Heart right ventricle (tissue), 16 donors: ENCODE measurements around the gene KLHL17. TPM values are rescaled to one million over a fixed set of nuclear protein-coding genes. Genes with fewer than 3 reads are reported as not detected.

Experiments
- ATAC-seq, 8 donors: fragments of 200-7000 bp; cut with Tn5 transposase; one replicate each; pipeline ENCODE4 v1.9.1; 2020; ENCODE audit warnings: mild to moderate bottlenecking in 8 of 8, moderate library complexity in 8 of 8, moderate number of reproducible peaks in 1 of 8
- DNase-seq, 2 donors: peaks; one replicate each; pipeline ENCODE4 v3.0.0-alpha.2; 2020
- H3K27ac ChIP-seq, 10 donors: fragments of 200-600 bp; sonication (generic) in 2 of 10; one replicate each; pipeline versions ENCODE4 v1.5.0 to v1.8.0; 2020 to 2022; ENCODE audit warnings: mild to moderate bottlenecking in 3 of 10
- H3K27me3 ChIP-seq, 7 donors: fragments of 200-600 bp; one replicate each; pipeline ENCODE4 v1.8.0; 2021 to 2022; ENCODE audit warnings: mild to moderate bottlenecking in 2 of 7
- H3K36me3 ChIP-seq, 9 donors: fragments of 200-600 bp; sonication (generic) in 1 of 9; one replicate each; pipeline versions ENCODE4 v1.5.0 to v1.8.0; 2020 to 2022; ENCODE audit warnings: mild to moderate bottlenecking in 2 of 9
- H3K4me1 ChIP-seq, 9 donors: fragments of 200-600 bp; sonication (generic) in 1 of 9; one replicate each; pipeline versions ENCODE4 v1.5.0 to v1.8.0; 2020 to 2022; ENCODE audit warnings: mild to moderate bottlenecking in 4 of 9
- H3K4me3 ChIP-seq, 10 donors: fragments of 200-600 bp; sonication (generic) in 2 of 10; one replicate each; pipeline versions ENCODE4 v1.5.0 to v1.8.0; 2020 to 2022; ENCODE audit warnings: mild to moderate bottlenecking in 7 of 10, moderate library complexity in 2 of 10
- H3K9me3 ChIP-seq, 11 donors: fragments of 200-600 bp in 10 of 11; sonication (generic) in 2 of 11; one replicate each; pipeline versions ENCODE4 v1.5.0 to v1.8.0; 2013 to 2022; ENCODE audit warnings: mild to moderate bottlenecking in 2 of 11, control low read depth in 1 of 11, moderate library complexity in 1 of 11
- WGBS, 2 donors: extraction: QIAGEN DNeasy Blood & Tissue Kit; methylation state at CpG; one replicate each; pipeline ENCODE4 v1.1.7; 2013; ENCODE audit warnings: inconsistent platforms in 1 of 2; 5-methylcytosine and 5-hydroxymethylcytosine counted together
- intact Hi-C, 10 donors: fragments of 100-400 bp; cut with DNase I; formaldehyde crosslinking; loops; one replicate each; pipeline versions ENCODE4 v1.11.1 to v1.14.2; 2022
- polyA plus RNA-seq, 2 donors: library from polyadenylated mRNA; stranded (reverse); fragments of 200-250 nt; gene quantifications; one replicate each; pipeline ENCODE4 v1.2.3, GENCODE V29; 2013
- total RNA-seq, 10 donors: library from RNA; stranded (reverse); fragmentation: NEBNext Ultra II Directional in 3 of 10; extraction: Animal tissue kit (Norgen Biotek cat#: 25700) in 3 of 10; gene quantifications; one replicate each; pipeline versions ENCODE4 v1.2.1 to v1.2.4, GENCODE V29; 2021 to 2023
- TF ChIP-seq, protein P1 (sequence below), 9 donors: fragments of 200-600 bp; sonication (generic) in 2 of 9; IDR thresholded peaks; one replicate each; pipeline versions ENCODE4 v1.5.0 to v1.8.0; 2021 to 2022; ENCODE audit warnings: antibody characterized with exemption in 9 of 9, mild to moderate bottlenecking in 5 of 9, moderate library complexity in 1 of 9
- donor health status: Arrhythmogenic right ventricular cardiomyopathy.
- donor health status: ischemic (EF 13 %, LVEDD 7.1; RV severe dilation, severe dysfunction).
- donor health status: healthy with polysubstance abuse.
- donor health status: DM: no; HTN: yes; CAD: no.
- donor health status: DM: no; HTN: no; CAD: no.
- donor health status: ischemic (EF 25% LVEDD 6.9; RV normal size, moderate dysfunction).
- donor health status: ischemic (EF 25% LVEDD 5.7; RV mildly dilated, moderate dysfunction).
- donor health status: healthy.
- donor health status: DM: yes; HTN: yes; CAD: no.
- donor health status: Ischemic cardiomyopathy.
- donor health status: ischemic (EF 35%, LVEDD 5.7; RV mildly dilated, moderate dysfunction).
- donor health status: nonischemic (EF 11% LVEDD 7.7; RV severe dilation, severe dysfunction).
- donor health status: DM: yes; HTN: yes; CAD: no.
- donor health status: PGD.
- donor health status: ischemic (EF 29% LVEDD 5.4; RV normal size, mild dysfunction).
- donor health status: nonischemic (EF 23%, LVEDD 6.1; RV moderate dilation, normal function).

Gene KLHL17
- total and polyA plus RNA-seq, 12 donors: 1.3 to 10.2 (median 3.7) TPM

DNA sequence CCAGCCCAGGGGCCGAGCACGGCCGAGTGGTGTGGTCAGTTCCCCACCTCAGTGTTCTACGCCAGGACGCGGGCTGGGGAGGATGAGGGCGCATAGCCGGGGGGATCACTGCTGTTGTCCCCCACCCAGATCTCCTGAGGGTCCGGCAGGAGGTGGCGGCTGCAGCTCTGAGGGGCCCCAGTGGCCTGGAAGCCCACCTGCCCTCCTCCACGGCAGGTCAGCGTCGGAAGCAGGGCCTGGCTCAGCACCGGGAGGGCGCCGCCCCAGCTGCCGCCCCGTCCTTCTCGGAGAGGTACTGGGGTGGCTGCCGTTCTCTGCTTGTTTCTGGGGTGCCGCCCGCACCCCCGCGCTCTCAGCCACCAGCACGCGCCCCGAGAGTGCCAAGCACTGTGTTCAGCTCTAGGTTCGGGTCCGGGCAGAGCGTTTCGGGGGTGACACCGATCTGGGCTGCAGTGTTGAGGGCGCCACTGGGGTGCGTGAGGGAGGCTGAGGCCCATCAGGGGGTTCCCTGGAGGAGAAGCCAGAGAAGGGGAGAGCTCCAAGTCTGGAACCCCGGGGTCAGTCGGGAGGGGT lies 19.3 kb upstream of the KLHL17 start:
- H3K4me1 ChIP-seq: peaks cover 3 to 56% (median 35%) of the 10 kb centered on the region in 9 donors
- ATAC-seq: no peak
- TF ChIP-seq, protein P1, sequence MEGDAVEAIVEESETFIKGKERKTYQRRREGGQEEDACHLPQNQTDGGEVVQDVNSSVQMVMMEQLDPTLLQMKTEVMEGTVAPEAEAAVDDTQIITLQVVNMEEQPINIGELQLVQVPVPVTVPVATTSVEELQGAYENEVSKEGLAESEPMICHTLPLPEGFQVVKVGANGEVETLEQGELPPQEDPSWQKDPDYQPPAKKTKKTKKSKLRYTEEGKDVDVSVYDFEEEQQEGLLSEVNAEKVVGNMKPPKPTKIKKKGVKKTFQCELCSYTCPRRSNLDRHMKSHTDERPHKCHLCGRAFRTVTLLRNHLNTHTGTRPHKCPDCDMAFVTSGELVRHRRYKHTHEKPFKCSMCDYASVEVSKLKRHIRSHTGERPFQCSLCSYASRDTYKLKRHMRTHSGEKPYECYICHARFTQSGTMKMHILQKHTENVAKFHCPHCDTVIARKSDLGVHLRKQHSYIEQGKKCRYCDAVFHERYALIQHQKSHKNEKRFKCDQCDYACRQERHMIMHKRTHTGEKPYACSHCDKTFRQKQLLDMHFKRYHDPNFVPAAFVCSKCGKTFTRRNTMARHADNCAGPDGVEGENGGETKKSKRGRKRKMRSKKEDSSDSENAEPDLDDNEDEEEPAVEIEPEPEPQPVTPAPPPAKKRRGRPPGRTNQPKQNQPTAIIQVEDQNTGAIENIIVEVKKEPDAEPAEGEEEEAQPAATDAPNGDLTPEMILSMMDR (IDR thresholded peaks at IDR 0.05): no peak
- intact Hi-C loops: loop anchor here in 1 of 10 donors (2.0 kb wide), 1 partner anchor 20 kb away; no protein-coding TSS in a partner anchor
- no peak for DNase-seq
- no peaks in the 10 kb centered on the region for H3K9me3 ChIP-seq
- peaks cover 0 to 18% (median 13%) of the 10 kb centered on the region in 9 donors for H3K36me3 ChIP-seq
- peaks cover 15 to 76% (median 65%) of the 10 kb centered on the region in 7 donors for H3K27me3 ChIP-seq
- H3K4me3 ChIP-seq: peak overlapping the region in 9 of 10 donors; percentile 4 to 51 (median 48)
- 3 to 4% methylated on average over 33 to 36 of the region's 36 CpGs for WGBS, 2 donors
- peak overlapping the region in 8 of 10 donors; percentile 36 to 82 (median 64) for H3K27ac ChIP-seq

DNA sequence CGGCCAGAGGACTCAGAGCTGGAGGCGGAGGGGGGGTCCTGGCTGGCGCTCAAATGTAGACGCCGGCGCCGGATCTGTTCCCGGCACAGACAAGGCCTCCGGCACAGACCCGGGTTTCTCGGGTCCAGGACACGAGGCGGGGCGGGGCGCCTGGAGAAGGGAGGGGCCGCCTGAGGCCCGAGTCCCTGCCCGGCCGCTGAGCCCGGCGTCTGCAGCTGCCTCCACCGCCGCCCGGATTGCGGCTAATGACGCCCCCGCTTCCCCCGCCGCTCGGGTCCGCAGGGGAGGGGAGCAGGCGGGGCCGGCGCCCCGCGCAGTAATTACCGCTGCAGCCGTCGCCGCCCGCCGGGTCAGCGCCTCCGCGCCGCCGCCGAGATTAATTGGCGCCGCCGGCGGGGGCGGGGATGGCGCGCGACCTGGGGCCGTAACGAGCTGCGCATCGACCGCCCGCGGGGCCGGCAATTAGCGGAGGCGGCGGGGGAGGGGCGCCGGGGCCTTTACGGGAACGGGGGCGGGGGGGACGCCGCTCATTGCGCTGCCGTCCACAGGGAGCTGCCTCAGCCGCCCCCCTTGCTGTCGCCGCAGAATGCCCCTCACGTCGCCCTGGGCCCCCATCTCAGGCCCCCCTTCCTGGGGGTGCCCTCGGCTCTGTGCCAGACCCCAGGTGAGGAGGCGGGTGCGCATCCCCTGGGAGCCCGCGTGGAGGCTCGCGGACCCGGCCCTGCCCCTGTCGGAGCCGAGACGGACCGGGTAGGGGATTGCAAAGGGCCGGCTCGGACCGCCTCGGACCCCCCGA lies 18.6 kb upstream of the KLHL17 start:
- H3K4me1 ChIP-seq: peaks cover 3 to 55% (median 33%) of the 10 kb centered on the region in 9 donors
- TF ChIP-seq, protein P1 (IDR thresholded peaks at IDR 0.05): no peak
- intact Hi-C loops: loop anchor here in 1 of 10 donors (2.0 kb wide), 1 partner anchor 21 kb away; no protein-coding TSS in a partner anchor
- peak overlapping the region; percentile 4 to 51 (median 46) for H3K4me3 ChIP-seq
- H3K27me3 ChIP-seq: peaks cover 11 to 69% (median 58%) of the 10 kb centered on the region in 7 donors
- H3K27ac ChIP-seq: peak overlapping the region in 7 of 10 donors; percentile 45 to 87 (median 69)
- whole genome bisulfite sequencing, 2 donors: 0 to 1% methylated on average over 75 to 94 of the region's 98 CpGs
- no peaks in the 10 kb centered on the region for H3K9me3 ChIP-seq
- DNase-seq (peak; percentile 67 to 71), ATAC-seq (peak in 7 of 8 donors; percentile 25 to 51 (median 45))
- peaks cover 0 to 25% (median 20%) of the 10 kb centered on the region in 9 donors for H3K36me3 ChIP-seq

DNA sequence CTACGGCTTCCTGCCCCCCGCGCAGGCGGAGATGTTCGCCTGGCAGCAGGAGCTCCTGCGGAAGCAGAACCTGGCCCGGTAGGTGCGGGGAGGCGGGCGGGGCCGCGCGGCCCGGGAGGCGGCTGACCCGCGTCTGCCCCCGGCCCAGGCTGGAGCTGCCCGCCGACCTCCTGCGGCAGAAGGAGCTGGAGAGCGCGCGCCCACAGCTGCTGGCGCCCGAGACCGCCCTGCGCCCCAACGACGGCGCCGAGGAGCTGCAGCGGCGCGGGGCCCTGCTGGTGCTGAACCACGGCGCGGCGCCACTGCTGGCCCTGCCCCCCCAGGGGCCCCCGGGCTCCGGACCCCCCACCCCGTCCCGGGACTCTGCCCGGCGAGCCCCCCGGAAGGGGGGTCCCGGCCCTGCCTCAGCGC lies 18.0 kb upstream of the KLHL17 start:
- H3K4me3 ChIP-seq: peak overlapping the region in 9 of 10 donors; percentile 11 to 51 (median 48)
- ATAC-seq (no peak), DNase-seq (no peak)
- peak overlapping the region in 6 of 10 donors; percentile 56 to 87 (median 72) for H3K27ac ChIP-seq
- H3K4me1 ChIP-seq: peaks cover 3 to 55% (median 33%) of the 10 kb centered on the region in 9 donors
- H3K36me3 ChIP-seq: peaks cover 0 to 32% (median 23%) of the 10 kb centered on the region in 9 donors
- intact Hi-C loops: no loop called here
- peaks cover 11 to 63% (median 53%) of the 10 kb centered on the region in 7 donors for H3K27me3 ChIP-seq
- TF ChIP-seq, protein P1 (IDR thresholded peaks at IDR 0.05): no peak
- WGBS, 2 donors: 2 to 3% methylated on average over 29 to 48 of the region's 48 CpGs
- H3K9me3 ChIP-seq: no peaks in the 10 kb centered on the region

DNA sequence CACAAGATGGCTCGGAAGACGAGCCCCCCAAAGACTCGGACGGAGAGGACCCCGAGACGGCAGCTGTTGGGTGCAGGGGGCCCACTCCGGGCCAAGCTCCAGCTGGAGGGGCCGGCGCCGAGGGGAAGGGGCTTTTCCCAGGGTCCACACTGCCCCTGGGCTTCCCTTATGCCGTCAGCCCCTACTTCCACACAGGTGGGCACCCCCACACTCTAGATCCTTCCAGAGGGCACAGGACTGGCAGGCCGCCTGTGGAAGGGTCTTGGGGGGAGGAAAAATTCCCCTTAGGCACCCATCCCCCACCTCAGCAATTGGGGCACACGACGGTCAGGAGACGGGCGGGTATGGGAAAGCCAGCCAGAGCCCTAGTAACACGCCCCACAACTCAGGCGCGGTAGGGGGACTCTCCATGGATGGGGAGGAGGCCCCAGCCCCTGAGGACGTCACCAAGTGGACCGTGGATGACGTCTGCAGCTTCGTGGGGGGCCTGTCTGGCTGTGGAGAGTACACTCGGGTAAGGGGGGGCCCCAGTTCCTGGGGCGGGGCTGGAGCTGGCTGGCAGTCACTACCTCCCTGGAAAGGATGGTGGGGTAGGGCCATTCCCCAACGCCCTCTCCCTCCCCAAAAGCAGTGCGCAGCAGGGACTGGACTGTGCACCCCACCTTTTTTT lies 17.4 kb upstream of the KLHL17 start:
- Histone ChIP-seq H3K36me3 (peaks cover 0 to 37% (median 29%) of the 10 kb centered on the region in 9 donors), H3K27ac (peak overlapping the region in 7 of 10 donors; percentile 64 to 87 (median 77)), H3K4me3 (peak overlapping the region in 5 of 10 donors; percentile 11 to 51 (median 48)), H3K9me3 (no peaks in the 10 kb centered on the region), H3K4me1 (peaks cover 3 to 55% (median 33%) of the 10 kb centered on the region in 9 donors), H3K27me3 (peaks cover 11 to 57% (median 47%) of the 10 kb centered on the region in 7 donors)
- intact Hi-C loops: no loop called here
- TF ChIP-seq, protein P1 (IDR thresholded peaks at IDR 0.05): no peak
- DNase-seq (peak; percentile 47 to 56), ATAC-seq (peak in 6 of 8 donors; percentile 3 to 15 (median 8))
- 14 to 17% methylated on average over 26 to 27 of the region's 27 CpGs for WGBS, 2 donors
